ENCODE results near the gene LRRC55.

The LRRC55 gene

DNA sequence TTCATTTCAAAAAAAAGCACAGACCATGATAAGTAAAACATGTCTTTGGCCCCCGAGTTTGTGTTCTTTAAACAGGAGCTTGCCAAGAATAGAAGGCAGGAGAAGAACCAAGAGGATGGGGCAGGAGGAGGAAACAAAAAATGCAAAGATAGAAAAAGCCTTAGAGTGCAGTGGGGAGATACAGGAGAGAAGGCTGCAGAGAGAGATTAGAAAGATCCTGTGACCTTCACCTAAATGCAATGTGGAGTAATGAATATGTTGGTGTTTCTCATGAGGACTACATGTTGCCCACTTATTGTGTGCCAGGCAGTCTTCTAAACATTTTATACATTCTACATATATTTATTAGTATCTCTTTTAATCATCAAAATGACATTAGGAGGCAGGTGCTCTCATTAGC is 57.6 kb downstream of the LRRC55 start:
- DNase-seq = no peak

DNA sequence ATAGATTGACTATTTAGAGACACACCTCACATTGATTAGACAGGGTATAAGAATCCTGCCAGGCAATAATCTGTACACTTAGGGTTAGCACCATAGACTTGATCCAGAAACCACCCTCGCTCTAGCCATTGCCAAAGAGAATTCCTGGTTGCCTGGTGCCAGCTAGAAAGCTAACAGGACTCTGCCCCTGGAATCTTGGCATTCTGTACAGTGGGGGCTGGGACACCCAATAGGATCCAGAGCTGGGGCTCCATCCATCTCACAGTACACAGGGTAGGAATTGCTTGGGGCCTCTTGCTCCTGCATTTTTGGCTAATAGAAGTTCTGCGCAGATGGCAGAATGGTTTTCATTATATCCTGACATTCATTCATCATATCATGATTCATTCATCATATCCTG is 58.3 kb downstream of the LRRC55 start:
- DNase-seq = no peak

DNA sequence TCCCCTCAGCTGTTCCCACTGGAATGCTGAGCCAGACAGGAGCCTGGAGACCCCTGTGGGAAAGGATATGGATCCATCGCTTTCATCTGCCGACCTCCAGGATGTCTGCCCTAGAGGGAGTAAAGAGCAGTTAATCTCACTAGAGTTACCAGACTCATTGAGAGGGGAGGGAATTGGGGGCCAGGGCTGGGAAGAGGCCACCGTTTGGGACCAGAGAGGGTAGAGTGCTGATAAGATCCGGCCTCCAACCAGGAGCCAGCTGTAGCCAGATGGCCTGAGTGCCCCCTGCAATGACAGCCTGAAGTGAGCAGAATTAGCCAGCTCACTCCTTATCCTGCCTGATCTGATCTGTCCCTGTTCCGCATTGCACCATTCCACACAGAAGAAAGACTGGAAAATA is 59.0 kb downstream of the LRRC55 start:
- DNase-seq = no peak
